HL-60 (cell line): Measurements from ENCODE around the gene TRAK2.
"Not testable (repeated sequence)": the region's sequence is repeated elsewhere in the genome, so short reads cannot be mapped to it uniquely, and the experiment has no call there.

ENCODE experiments used
- DNase-seq, 2 experiments: peaks; one replicate each; pipeline ENCODE4 v3.0.0-alpha.2; 2010 to 2020; ENCODE audit warnings: low read depth in 1 of 2, low spot score in 1 of 2
- H3K27ac ChIP-seq: fragments of 250-450 bp; sonication (Bioruptor Pico); replicated peaks from 2 replicates; pipeline ENCODE4 v1.5.1; 2020; ENCODE audit warnings: mild to moderate bottlenecking, moderate library complexity
- H3K27me3 ChIP-seq: fragments of 250-450 bp; sonication (Bioruptor Pico); 2 replicates; pipeline ENCODE4 v1.5.1; 2021; ENCODE audit warnings: mild to moderate bottlenecking, moderate library complexity; ENCODE audit not compliant: insufficient read depth, poor library complexity, severe bottlenecking
- H3K4me3 ChIP-seq: replicated peaks from 2 replicates; pipeline ENCODE4 v1.5.1; 2011; ENCODE audit warnings: mild to moderate bottlenecking, control low read depth, low read length; ENCODE audit not compliant: insufficient read depth
- GABPA ChIP-seq: IDR thresholded peaks from 2 replicates; pipeline ENCODE4 v1.6.1; 2012; ENCODE audit warnings: low read depth
- POLR2AphosphoS5 ChIP-seq: IDR thresholded peaks from 2 replicates; pipeline ENCODE4 v1.6.1; 2012; ENCODE audit warnings: low read depth
- REST ChIP-seq: IDR thresholded peaks from 2 replicates; pipeline ENCODE4 v1.6.1; 2012; ENCODE audit warnings: low read depth; ENCODE audit not compliant: insufficient replicate concordance
- SPI1 ChIP-seq: IDR thresholded peaks from 2 replicates; pipeline ENCODE4 v1.6.1; 2012; ENCODE audit warnings: low read depth, mild to moderate bottlenecking, borderline replicate concordance
- TF ChIP-seq, protein P1 (sequence below): IDR thresholded peaks from one replicate; pipeline ENCODE4 v1.5.1; 2011; ENCODE audit warnings: low read length, control low read depth, inconsistent platforms; ENCODE audit not compliant: insufficient read depth

Gene TRAK2

GRCh38 chr2:201490291-201490690 lies 39.0 kb upstream of the TRAK2 start:
- Histone ChIP-seq H3K27ac (no peak overlapping the region), H3K27me3 (no peaks in the 10 kb centered on the region), H3K4me3 (no peak overlapping the region)
- DNase-seq, result no peak
- TF ChIP-seq GABPA (no peak), SPI1 (no peak), POLR2AphosphoS5 (no peak), REST (no peak)
- TF ChIP-seq, protein P1, sequence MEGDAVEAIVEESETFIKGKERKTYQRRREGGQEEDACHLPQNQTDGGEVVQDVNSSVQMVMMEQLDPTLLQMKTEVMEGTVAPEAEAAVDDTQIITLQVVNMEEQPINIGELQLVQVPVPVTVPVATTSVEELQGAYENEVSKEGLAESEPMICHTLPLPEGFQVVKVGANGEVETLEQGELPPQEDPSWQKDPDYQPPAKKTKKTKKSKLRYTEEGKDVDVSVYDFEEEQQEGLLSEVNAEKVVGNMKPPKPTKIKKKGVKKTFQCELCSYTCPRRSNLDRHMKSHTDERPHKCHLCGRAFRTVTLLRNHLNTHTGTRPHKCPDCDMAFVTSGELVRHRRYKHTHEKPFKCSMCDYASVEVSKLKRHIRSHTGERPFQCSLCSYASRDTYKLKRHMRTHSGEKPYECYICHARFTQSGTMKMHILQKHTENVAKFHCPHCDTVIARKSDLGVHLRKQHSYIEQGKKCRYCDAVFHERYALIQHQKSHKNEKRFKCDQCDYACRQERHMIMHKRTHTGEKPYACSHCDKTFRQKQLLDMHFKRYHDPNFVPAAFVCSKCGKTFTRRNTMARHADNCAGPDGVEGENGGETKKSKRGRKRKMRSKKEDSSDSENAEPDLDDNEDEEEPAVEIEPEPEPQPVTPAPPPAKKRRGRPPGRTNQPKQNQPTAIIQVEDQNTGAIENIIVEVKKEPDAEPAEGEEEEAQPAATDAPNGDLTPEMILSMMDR, result no peak

DNA sequence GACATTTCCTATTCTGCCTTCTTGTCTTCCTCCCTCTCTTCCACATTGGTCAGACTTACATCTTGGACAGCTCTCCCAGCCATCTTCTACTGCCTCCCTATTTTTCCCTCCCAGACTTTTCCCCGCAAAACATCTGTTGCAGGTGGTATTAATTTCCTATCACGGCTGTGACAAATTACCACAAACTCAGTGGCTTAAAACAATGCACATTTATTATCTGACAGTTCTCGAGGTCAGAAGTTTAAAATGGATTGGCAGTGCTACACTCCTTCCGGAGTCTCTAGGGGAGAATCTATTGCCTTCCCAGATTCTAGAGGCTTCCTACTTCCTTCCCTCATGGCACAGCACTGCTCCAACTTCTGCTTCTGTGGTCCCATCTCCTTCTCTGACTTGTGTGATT lies 33.5 kb upstream of the TRAK2 start:
- no peak for TF ChIP-seq REST
- TF ChIP-seq, protein P1, result no peak
- no peak for TF ChIP-seq GABPA
- no peak for TF ChIP-seq POLR2AphosphoS5
- TF ChIP-seq SPI1, result no peak
- Histone ChIP-seq H3K27me3 (no peaks in the 10 kb centered on the region), H3K27ac (no peak overlapping the region), H3K4me3 (no peak overlapping the region)
- no peak for DNase-seq

GRCh38 chr2:201483758-201484157 lies 32.5 kb upstream of the TRAK2 start:
- not testable (repeated sequence) for DNase-seq, H3K27ac ChIP-seq, H3K27me3 ChIP-seq

DNA sequence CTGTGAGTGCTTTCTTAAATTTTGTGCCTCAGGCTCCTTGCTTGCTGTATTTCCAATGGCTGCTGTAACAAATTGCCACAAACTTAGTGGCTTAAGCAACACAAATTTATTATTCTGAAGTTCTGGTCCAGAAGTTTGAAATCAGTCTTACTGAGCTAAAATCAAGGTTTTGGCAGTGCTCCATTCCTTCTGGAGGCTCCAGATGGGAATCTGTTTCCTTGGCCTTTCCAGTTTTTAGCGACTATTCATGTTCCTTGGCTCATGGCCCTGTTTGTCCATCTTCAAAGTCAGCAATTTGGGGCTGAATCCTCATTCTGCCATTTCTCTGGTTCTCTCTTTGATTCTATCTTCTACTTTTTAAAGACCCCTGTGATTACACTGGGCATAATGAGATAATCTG lies 32.1 kb upstream of the TRAK2 start:
- no peaks in the 10 kb centered on the region for H3K27me3 ChIP-seq
- DNase-seq, result no peak
- no peak overlapping the region for H3K4me3 ChIP-seq
- TF ChIP-seq GABPA, result no peak
- no peak for TF ChIP-seq REST
- no peak for TF ChIP-seq SPI1
- TF ChIP-seq, protein P1, result no peak
- TF ChIP-seq POLR2AphosphoS5, result no peak
- H3K27ac ChIP-seq, result no peak overlapping the region

More at GRCh38 chr2:201483758-201484157, 32.5 kb upstream of the TRAK2 start:
- H3K4me3 ChIP-seq, result not testable (repeated sequence)
